HG03060 (cell line): ENCODE measurements around the gene PTH.

ENCODE experiments used
- ATAC-seq: cut with Tn5 transposase; IDR thresholded peaks from one replicate; pipeline ENCODE4 v1.9.1; 2021; ENCODE audit warnings: low read depth, moderate number of reproducible peaks; ENCODE audit not compliant: unreplicated experiment

The PTH gene

DNA sequence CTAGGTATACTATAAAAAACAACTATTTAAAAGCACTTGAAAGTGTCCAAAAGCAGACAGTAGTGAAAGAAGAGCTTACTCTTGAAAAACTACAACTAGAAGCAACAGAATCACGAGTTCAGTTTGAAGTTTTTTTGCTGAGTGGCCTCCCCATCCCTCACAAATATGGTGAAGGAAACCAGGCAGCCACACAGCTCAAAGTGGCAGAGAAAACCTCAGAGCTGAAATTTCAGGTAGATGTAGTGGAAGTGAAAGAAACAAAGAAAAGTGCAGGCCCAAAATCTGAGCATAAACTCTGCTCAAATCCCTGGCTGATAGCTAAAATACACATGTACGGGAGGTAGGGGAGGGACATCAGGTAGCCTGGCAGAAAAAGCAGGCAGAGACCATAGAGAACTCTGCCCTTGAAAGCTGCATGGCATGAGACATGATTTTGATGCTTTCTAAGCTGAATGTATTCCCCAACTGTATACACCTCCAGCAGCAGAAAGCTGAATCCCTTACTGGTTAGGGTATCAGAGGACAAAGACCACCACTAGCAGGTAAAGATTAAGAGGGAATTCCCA lies 44.9 kb downstream of the PTH start:
- ATAC-seq = no peak

- no peak for ATAC-seq
Observed at GRCh38 chr11:13449522-13449921, 46.3 kb downstream of the PTH start.

DNA sequence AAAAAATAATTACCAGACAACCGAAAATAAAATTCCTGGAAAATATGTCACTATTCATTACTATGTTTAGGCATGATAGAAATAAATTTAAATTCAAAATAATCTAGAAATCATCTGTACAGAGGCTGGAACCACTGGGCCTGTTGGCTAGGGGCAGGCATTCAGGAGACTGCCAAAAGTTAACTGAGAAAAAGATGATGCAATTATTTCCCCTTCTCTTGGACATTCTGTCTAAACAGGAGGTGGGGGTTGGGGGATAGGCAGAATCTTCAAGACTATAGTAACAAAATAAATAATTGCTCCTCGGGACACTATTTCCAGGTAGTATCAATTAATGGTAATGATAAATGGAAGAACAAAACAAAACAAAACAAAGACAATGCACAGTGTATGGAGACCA lies 46.9 kb downstream of the PTH start:
- no peak for ATAC-seq

- no peak for ATAC-seq
Observed at GRCh38 chr11:13446444-13446843, 49.4 kb downstream of the PTH start.

DNA sequence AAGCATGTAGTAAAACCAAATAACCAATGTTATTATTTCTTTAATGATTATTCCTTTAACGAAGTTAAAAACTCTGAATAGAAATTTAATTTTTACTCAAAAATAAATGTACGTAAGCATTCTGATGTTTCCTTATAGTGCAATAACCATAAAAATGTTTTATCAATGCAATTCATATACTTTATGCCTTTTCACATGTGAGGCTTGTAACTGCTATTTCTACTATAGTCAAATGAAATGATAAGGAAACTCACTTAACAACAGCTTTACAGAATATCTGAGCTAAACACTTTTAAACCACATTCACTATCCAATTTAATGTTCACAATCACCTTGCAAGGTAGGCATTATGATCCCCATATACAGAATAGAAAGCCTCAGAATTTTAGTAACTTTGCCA lies 50.2 kb downstream of the PTH start:
- no peak for ATAC-seq
